ENCODE measurements around the gene LTA.

LTA gene

DNA sequence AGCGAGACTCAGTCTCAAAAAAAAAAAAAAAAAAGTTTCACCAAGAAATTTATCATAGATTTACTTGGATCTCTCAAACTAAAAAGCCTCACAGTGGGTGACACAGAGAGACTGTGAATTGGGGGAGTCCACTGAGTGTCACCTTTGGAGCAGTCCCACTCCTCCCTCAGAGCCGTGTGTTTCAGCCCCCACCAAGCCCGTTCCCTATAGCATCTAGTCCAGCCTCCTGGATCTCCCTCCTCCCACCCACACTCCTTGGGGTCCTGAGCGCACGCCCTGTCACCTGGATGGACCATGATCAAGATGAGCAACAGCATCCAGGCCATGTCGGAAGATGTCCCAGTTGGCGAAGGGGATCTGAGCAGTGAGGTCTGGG lies 20.3 kb downstream of the LTA start:
- H3K27ac ChIP-seq (ENCODE audit: low read length): no peak overlapping the region
- TF ChIP-seq EZH2 (optimal IDR thresholded peaks at IDR 0.05; ENCODE audit: low read depth, low read length) (no peak), EZH2phosphoT487 (IDR thresholded peaks at IDR 0.05; ENCODE audit: low read length) (no peak), CTCF (IDR thresholded peaks at IDR 0.05; ENCODE audit: low read length) (no peak)

GRCh38 chr6:31597006-31597405 lies 24.9 kb downstream of the LTA start:
- no peak overlapping the region for H3K9ac ChIP-seq (ENCODE audit: low read length)
- no peaks in the 10 kb centered on the region for H3K9me2 ChIP-seq (replicated peaks; ENCODE audit: insufficient read depth, low read length)
- DNase-seq: peak; percentile 30
- H3K27ac ChIP-seq (ENCODE audit: low read length): no peak overlapping the region
- no peaks in the 10 kb centered on the region for H3K4me1 ChIP-seq (ENCODE audit: low read length)
- no peak overlapping the region for H3K4me3 ChIP-seq (ENCODE audit: low read length)
- H3K4me2 ChIP-seq (ENCODE audit: low read depth, low read length): no peak overlapping the region
- no peaks in the 10 kb centered on the region for H3K36me3 ChIP-seq (replicated peaks; ENCODE audit: insufficient read depth, low read length)
- H3F3A ChIP-seq (ENCODE audit: insufficient read depth, low read length): no peaks in the 10 kb centered on the region
- no peaks in the 10 kb centered on the region for H3K27me3 ChIP-seq (replicated peaks; ENCODE audit: insufficient read depth, low read length)
- H3K9me3 ChIP-seq (replicated peaks; ENCODE audit: insufficient read depth, low read length): no peaks in the 10 kb centered on the region
- no peaks in the 10 kb centered on the region for H3K79me2 ChIP-seq (ENCODE audit: low read length)
- no peak overlapping the region for H2AFZ ChIP-seq (ENCODE audit: low read length)
- no peaks in the 10 kb centered on the region for H4K20me1 ChIP-seq (ENCODE audit: insufficient read depth, low read length)
- TF ChIP-seq CTCF (IDR thresholded peaks at IDR 0.05; ENCODE audit: low read length) (peak; percentile 48), EZH2phosphoT487 (IDR thresholded peaks at IDR 0.05; ENCODE audit: low read length) (no peak), EZH2 (optimal IDR thresholded peaks at IDR 0.05; ENCODE audit: low read depth, low read length) (no peak)

More for the DNA sequence above, 20.3 kb downstream of the LTA start:
- no peak overlapping the region for H3K9ac ChIP-seq (ENCODE audit: low read length)
- H3K36me3 ChIP-seq (replicated peaks; ENCODE audit: insufficient read depth, low read length): no peaks in the 10 kb centered on the region
- H3K27me3 ChIP-seq (replicated peaks; ENCODE audit: insufficient read depth, low read length): peaks cover 28% of the 10 kb centered on the region
- H3K9me2 ChIP-seq (replicated peaks; ENCODE audit: insufficient read depth, low read length): no peaks in the 10 kb centered on the region
- no peak overlapping the region for H2AFZ ChIP-seq (ENCODE audit: low read length)
- H4K20me1 ChIP-seq (ENCODE audit: insufficient read depth, low read length): no peaks in the 10 kb centered on the region
- H3K9me3 ChIP-seq (replicated peaks; ENCODE audit: insufficient read depth, low read length): no peaks in the 10 kb centered on the region
- H3K4me1 ChIP-seq (ENCODE audit: low read length): no peaks in the 10 kb centered on the region
- no peaks in the 10 kb centered on the region for H3K79me2 ChIP-seq (ENCODE audit: low read length)
- DNase-seq: no peak
- H3F3A ChIP-seq (ENCODE audit: insufficient read depth, low read length): no peaks in the 10 kb centered on the region
- H3K4me2 ChIP-seq (ENCODE audit: low read depth, low read length): no peak overlapping the region
- no peak overlapping the region for H3K4me3 ChIP-seq (ENCODE audit: low read length)

DNA sequence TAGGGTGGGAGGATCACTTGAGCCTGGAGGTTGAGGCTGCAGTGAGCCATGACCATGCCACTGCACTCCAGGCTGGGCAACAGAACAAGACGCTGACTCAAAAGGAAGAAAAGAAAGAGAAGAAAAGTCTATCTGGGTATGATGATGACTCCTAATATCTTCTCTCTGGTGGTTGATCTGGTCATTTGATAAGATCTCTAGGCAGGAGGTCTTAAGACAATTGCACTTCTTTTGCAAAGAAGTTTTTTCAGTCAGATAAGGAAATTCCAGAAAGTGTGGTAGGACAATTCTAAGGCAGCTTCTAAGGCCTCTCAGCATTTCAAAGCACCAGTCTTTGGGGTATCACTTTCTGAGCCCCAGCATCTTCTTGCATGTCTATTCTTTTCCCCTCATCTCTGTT lies 35.2 kb downstream of the LTA start:
- Histone ChIP-seq H4K20me1 (ENCODE audit: insufficient read depth, low read length) (no peaks in the 10 kb centered on the region), H3K79me2 (ENCODE audit: low read length) (no peaks in the 10 kb centered on the region), H3K4me1 (ENCODE audit: low read length) (no peaks in the 10 kb centered on the region), H2AFZ (ENCODE audit: low read length) (no peak overlapping the region), H3K4me3 (ENCODE audit: low read length) (no peak overlapping the region), H3F3A (ENCODE audit: insufficient read depth, low read length) (no peaks in the 10 kb centered on the region), H3K9me3 (replicated peaks; ENCODE audit: insufficient read depth, low read length) (no peaks in the 10 kb centered on the region), H3K27me3 (replicated peaks; ENCODE audit: insufficient read depth, low read length) (no peaks in the 10 kb centered on the region), H3K9me2 (replicated peaks; ENCODE audit: insufficient read depth, low read length) (no peaks in the 10 kb centered on the region), H3K36me3 (replicated peaks; ENCODE audit: insufficient read depth, low read length) (no peaks in the 10 kb centered on the region), H3K9ac (ENCODE audit: low read length) (no peak overlapping the region), H3K4me2 (ENCODE audit: low read depth, low read length) (no peak overlapping the region), H3K27ac (ENCODE audit: low read length) (no peak overlapping the region)
- no peak for TF ChIP-seq CTCF (IDR thresholded peaks at IDR 0.05; ENCODE audit: low read length)
- no peak for TF ChIP-seq EZH2phosphoT487 (IDR thresholded peaks at IDR 0.05; ENCODE audit: low read length)
- TF ChIP-seq EZH2 (optimal IDR thresholded peaks at IDR 0.05; ENCODE audit: low read depth, low read length): no peak
- no peak for DNase-seq
